Central memory CD4-positive, alpha-beta T cell (primary cell): Measurements from ENCODE around the gene RASSF4.

Source experiments
- DNase-seq: peaks from one replicate; pipeline ENCODE4 v3.0.0; 2022

The RASSF4 gene

DNA sequence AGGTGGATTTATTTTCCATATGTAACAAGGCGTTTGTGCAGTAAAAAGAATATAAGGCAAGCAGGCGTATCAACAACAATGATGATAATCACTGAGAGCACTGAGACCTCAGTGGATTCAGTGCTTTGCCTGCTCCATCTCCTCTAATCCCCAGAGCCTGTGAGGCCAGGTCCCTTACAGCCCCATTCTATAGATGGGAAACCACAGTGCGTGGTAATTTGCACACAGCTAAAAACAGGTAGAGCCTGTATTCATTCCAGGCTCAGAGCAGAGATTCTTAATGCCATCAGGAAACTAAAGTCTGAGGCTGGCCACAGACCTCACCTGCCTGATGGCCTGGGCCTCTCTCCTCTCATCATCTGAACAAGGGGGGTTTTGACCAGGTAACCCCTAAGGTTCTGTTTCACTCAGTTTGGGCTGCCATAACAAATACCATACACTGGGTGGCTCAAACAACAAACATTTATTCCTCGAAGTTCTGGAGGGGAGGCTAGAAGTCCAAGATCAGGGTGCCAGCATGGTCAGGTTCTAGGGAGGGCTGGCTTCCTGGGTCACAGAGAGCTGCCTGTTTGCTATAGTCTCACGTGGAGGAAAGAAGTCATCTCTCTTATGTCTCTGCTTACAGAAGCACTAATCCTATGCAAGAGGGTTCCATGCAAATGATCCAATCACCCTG, 10.3 kb upstream of the RASSF4 start:
- DNase-seq: no peak

DNA sequence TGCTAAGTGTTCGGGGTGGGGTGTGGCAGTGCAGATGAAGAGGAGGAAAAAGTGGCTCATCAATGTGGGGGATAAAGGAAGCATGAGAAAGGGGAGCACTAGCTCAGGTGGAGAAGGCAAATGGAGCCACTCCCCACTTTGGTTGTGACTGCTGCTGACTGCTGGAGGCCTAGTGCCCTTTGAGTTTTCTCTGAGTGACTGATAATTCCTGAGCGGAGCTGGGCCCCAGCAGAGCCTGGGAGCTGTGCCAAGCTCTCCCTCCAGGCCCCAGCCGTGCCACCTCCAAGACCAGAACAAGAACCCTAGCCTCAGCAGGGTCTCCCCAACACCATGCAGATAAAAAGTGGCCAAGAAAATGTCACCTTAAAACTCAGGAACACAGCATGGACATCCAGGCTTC, 9.7 kb upstream of the RASSF4 start:
- no peak for DNase-seq

DNA sequence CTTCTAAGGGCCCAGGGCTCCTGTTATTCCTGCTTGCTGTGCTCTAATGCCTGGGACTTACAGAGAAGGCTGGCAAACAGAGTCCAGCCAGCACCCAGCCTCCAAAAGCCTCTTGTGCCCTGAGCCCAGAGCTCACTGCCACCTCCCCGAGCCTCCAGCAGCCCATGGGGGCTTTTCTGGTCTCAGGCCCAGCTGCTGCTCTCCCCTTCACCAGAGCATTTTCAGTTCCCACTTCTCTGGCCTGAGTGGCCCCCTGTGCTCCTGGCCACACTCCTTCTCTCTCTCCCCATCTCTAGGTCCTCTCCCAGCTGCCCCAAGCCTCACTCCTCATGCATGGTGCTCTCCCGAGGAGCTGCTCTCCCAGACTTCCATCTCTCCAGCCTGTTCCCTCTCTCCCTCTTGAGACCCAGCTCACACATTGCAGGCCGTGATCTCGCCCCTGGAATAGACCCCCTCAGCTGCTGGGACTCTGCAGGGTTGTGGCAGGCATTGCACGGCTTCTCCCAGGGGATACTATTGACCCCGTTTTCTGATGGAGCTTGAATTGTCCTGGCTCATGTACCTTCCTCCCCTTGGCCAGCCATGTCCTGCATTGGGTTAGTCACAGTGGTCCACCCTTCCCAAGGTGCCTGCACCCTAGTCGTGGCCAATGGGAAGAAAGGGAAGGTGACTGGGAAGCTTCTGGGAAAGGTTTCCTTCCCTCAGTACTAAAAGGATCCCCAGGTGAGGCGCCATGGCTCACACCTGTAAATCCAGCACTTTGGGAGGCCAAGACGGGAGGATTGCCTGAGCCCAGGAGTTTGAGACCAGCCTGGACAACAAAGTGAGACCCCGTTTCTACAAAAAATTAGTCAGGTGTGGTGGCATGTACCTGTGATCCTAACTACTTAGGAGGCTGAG, 9.0 kb upstream of the RASSF4 start:
- no peak for DNase-seq

- no peak for DNase-seq
Observed at GRCh38 chr10:44951576-44952226, 7.9 kb upstream of the RASSF4 start.

DNA sequence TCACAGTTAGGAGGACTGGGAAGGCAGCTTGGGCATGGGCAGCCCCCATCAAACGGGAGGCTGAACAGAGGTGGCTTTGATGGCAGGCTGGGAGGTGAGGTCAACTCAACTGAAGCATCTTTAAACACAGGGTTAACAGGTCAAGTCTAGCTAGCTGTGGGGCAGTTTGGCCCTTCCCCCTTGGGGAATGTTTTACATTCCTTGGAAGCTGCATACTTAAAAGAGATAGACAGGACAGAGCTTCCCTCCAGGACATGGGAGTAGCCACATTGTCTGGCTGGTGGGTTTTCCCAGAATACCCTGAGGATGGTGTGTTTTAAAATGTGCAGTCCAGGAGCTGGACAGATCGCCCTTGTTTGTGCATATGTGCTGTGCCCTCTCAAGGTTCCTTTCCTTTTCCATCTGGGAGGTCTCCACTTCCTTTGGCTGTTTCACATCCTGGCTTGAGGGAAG, 6.8 kb upstream of the RASSF4 start:
- DNase-seq: no peak

DNA sequence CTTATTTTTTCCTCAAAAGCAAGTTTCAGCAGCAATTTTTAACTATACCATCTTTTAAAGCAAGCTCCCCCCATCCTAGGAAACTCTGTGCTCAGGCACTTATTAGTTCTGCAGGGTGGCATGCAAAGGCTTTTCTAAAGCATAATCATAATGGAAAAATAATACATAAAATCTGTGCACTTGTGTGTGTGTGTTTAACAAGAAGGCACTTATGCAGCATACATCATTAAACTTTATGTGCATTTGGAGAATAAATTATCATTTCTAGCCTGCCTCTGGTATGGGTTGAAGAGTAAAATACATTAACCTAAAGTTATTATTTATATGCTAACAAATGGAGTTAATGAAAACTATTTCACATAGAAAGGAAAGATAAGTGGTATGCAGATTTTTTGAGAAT, 5.6 kb upstream of the RASSF4 start:
- no peak for DNase-seq

DNA sequence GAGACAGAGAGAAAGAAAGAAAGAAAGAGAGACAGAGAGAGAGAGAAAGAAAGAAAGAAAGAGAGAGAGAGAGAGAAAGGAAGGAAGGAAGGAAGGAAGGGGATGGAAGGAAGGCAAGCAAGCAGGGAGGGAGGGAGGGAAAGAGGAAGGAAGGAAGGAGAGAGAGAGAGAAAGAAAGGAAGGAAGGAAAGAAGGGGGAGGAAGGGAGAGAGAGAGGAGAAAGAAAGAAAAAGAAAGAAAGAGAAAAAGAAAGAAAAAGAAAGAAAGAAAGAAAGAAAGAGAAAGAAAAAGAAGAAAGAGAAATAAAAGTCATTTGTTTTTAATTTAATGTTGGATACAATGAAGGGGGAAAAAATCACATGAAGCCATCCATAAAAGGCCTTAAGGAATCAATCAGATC, 4.6 kb upstream of the RASSF4 start:
- no peak for DNase-seq

DNA sequence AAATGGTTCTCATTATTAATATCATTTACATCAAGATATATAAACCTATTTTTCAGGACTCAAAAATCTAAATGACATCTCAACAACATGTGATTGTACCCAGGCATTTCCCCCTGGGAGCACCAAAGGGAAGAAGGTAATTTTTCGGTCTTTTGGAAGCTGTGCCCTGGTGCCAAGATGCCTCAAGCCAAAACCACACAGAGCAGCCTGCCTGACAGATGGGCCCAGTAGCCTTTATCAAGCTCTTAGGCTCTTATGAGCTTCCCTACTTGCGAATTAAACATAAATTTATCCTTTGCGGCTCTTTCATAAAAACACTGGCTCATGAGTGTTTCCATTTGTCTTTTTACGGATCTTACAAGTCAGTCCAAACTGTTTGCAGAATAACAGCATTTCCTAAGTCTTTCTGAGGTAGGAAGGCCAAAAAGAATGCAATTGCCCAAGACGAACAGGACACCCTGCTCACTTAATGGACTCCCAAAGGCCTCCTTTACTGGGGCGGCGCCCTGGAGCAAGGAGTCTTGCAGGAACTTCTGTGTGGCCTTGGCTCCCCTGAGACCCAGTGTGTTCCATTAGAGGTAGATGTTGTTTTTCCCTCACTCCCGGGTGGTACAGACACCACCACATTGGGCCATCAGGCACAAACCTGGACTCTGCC, 4.1 kb upstream of the RASSF4 start:
- no peak for DNase-seq

GRCh38 chr10:44956226-44956625, 3.4 kb upstream of the RASSF4 start:
- no peak for DNase-seq

- DNase-seq: no peak
Observed at GRCh38 chr10:44956717-44957706, 2.6 kb upstream of the RASSF4 start.

DNA sequence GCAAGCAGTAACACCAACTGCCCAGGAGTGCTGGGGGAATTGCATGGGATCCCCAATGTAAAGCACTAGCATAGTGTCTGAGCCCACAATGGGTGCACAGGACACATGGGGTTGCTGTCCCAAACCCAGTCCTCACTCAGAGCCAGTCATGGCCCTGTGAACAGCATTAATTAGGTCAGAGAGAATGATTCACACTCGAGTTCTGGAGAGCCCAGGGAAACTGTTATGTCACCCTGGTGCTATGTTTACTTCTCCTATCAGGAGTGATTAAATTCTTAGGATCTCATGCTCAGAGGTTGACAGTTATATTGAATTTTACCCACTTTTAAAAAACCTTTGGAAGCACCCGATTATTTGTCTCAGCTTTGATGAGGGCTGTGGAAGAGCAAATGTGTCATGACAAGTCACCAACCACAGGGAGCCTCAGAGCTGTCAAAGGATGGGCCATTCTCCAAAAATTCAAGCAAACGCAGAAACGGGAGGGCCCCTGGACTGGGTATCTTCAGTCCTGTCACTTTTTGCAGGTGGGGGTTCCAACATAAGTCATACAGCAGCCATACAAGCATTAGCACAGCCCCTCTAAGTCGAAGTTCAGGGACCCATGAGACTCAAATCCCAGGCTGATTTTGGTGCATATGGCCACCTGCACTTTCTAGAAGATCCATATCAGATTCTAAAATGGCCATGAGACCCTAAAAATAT, 1.3 kb upstream of the RASSF4 start:
- no peak for DNase-seq

DNA sequence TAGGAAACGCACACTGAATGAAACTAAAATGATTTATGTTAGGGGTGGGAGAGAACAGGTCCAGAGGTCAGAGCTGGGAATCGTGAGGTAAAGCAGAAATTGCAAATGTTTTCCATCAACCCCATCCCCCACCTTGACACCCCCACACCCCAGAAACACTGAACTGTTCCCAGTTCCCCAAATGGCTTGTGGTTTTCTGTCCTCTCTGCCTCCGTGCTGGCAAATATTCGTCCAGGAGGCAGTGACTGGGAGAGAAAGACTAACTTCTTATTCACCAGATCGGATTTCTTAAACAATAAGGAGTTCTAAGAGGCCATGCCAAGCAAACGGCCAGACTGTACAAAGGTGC, 730 bp upstream of the RASSF4 start:
- no peak for DNase-seq

DNA sequence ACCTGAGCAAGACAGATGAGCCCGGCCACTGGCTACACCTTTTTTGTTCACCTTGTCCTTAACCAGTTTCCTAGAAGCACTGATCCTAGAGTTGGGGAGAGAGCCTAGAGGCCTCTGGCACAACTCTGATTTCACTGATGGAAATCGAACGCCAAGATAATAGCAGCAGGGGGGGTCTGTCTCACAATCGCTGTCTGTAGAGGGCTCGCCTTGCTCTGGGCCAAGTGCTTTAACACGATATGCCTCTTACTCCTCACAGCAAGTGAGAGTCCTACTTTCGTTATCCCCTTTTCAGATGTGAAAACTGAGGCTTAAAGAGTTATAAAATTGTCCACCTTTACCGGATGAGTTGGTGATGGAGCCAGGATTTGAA, 472 bp downstream of the RASSF4 start:
- no peak for DNase-seq

- no peak for DNase-seq
Observed at GRCh38 chr10:44960482-44961229, 1.1 kb downstream of the RASSF4 start.

DNA sequence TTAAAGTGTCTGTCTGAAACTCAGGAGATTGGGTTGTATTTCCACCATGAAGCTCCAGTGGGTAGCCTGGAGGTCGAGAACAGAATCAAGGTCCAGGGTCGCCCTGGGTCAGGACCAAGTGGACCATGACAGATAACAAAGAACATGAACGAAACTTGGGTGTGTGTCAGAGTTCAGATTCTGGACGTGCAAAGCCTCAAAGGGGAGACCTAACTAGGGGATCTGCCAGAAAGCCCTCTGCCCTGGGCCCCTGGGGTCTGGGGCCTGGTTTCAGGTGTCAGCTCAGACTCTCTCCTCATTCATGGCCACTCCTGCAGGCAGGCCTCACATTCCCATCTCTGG, 1.6 kb downstream of the RASSF4 start:
- DNase-seq: no peak

- DNase-seq: no peak
Observed at GRCh38 chr10:44961931-44962750, 2.5 kb downstream of the RASSF4 start.

GRCh38 chr10:44962870-44963738, 3.5 kb downstream of the RASSF4 start:
- no peak for DNase-seq

- DNase-seq: no peak
Observed at GRCh38 chr10:44963772-44964633, 4.4 kb downstream of the RASSF4 start.
